Activated T-cell treated with anti-CD3 and anti-CD28 coated beads, Interleukin-2, amount 50 U/mL, for 1 hour (primary cell): Measurements from ENCODE around the gene B3GALNT2.

Experiments
- DNase-seq: peaks from one replicate; pipeline ENCODE4 v3.0.0-alpha.2; 2020

The B3GALNT2 gene

DNA sequence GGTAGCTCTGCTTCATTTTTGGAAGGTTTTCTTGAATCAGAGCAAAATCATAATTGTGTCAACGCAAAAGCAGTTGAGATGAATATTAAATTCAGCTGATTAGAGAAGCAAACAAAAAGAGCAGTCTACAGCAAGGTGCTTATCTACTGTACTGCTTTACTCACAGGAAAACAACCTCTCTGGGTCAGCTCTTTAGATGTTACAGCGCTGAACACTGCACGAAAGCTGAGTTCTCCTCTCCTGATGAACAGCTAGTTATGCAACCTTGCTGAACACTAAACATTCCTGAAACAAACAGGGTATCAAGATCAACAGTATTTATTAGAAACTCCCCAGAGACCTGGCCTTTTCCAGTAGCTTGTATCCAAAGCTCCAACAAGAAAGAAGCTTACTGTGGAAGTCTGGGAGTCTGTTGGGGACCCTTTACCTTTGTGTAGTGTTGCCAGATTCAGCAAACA lies 95.7 kb downstream of the B3GALNT2 start:
- no peak for DNase-seq

DNA sequence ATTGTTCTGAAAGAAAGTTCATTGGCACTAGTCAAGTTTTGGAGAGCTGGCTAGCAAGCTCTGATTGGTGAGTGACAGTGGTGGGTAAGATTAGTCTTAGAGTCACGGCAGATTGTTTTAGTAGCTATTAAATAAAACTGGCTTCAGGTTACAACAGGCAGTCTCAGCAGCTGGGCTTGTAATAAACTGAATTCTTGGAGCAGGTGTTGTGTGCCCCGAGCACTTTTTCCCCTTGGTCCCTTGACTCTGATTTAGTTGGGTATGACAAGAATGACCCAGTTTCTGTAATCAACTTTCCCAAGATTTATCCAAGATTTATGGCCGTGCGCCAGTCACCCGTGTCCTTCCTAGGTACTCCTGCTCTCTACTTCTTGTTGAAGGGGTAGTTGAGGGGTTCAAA lies 96.8 kb downstream of the B3GALNT2 start:
- DNase-seq: no peak

DNA sequence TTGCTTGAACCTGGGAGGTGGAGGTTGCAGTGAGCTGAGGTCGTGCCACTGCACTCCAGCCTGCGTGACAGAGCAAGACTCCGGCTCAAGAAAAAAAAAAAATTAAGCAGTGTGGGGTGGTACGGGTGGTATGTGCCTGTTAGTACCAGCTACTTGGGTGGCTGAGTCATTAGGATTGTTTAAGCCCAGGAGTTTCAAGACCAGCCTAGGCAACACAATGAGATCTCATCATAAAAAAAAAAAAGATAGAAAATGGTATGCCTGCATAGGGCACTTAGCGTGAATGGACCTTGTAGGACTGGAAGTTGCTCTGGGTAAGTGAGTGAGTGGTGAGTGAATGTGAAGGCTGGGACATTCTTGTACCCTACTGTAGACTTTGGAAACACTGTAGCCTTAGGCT lies 100.1 kb downstream of the B3GALNT2 start:
- DNase-seq: no peak

DNA sequence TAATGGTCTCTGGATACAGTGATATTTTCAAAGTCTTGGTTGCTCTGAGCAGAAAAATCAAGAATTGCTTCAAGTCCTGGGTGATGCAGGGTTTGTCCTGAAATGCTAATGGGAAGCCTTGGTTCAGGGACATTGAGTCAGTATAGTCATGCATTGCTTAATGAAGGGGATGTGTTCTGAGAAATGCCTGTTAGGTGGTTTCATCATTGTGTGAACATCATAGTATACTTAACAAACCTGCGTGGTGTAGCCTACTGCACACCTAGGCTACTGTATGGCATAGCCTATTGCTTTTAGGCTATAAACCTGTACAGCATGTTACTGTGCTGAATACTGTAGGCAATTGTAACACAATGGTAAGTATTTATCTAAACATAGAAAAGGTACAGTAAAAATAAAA lies 100.7 kb downstream of the B3GALNT2 start:
- no peak for DNase-seq

DNA sequence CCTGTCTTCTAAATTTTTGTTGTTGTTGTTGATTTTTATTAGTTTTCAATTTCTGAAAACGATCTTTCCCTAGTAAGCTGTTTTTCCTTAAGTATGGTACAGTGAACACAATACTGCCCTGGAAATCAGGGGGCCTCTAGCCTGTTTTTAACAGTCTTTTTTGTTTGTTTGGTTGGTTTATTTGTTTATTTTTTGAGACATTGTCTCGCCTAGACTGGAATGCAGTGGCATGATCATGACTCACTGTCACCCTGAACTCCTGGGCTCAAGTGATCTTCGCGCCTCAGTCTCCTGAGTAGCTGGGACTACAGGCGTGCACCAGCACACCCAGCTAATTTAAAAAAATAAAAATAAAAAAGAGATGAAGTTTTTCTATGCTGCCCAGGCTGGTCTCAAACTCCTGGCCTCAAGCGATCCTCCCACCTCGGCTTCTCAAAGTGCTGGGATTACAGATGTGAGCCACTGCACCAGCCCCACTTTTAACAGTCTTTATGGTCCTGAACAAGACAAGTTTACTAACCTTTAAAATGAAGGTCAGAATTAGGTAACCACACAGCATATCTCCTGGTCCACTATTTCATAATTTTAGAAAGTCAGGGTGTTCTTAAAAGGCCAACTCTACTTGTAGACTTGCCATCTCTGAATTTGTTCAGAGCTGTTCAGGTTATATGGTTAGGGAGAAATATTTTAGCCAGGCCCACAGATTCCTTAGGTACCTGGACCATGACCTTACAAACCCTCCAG lies 101.6 kb downstream of the B3GALNT2 start:
- DNase-seq: no peak

DNA sequence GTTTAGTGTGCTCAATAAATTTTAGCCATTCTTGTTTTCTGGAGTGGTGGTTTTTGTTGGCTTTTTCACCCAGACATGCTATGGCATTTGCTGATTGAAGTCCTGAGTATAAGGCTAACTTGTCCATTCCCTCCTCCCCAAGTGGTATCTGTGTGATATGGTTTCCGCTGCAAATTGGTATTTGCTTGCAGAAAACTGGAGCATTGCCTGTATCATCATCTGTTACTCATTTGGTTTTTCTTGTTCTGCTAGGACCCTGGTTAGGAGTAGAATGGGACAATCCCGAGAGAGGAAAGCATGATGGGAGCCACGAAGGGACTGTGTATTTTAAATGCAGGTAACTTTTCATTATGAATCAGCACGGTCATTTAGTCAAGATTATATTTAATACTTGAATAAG lies 103.0 kb downstream of the B3GALNT2 start:
- DNase-seq: no peak
